GM19468 (cell line): ENCODE results near the gene FHIP2A.
"Not testable (repeated sequence)": the region's sequence is repeated elsewhere in the genome, so short reads cannot be mapped to it uniquely, and the experiment has no call there.

Experiments used
- ATAC-seq: cut with Tn5 transposase; IDR thresholded peaks from one replicate; pipeline ENCODE4 v1.9.1; 2021; ENCODE audit warnings: mild to moderate bottlenecking, moderate library complexity, moderate number of reproducible peaks; ENCODE audit not compliant: unreplicated experiment; ENCODE audit errors: extremely low read depth

Gene FHIP2A

DNA sequence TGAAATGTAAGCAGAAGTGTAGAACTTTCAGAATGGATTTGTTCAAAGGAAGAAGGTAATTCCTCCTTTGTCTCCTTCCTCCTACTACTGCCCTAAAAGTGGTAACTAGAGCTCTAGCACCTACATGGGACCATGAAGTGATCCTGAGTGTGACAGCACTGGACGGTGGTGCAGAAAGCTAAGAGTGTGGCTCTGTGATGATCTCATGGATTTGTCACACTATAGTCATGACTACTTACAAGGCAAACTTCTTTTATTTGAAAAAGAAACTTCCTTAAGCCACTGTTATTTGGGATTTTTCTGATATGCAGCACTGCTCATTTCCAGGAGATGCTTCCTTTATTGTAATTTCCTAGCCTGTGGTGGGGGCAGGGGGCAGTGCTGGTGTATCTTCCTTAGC lies 5.8 kb upstream of the FHIP2A start:
- no peak for ATAC-seq

DNA sequence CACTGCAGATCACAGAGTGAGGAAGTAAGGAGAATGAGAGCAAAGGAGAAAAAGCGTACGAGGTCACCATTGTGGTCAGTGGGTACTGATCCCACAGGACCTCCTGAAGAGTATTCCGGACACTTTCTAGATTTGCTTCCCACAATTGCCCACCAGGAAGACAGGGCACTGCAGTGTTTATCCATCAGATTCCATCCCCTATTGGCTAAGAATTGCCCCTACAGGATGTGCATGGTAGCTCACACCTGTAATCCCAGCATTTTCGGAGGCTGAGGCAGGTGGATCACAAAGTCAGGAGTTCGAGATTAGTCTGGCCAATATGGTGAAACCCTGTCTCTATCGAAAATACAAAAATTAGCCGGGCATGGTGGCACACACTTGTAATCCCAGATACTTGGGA lies 5.3 kb upstream of the FHIP2A start:
- ATAC-seq, result no peak

DNA sequence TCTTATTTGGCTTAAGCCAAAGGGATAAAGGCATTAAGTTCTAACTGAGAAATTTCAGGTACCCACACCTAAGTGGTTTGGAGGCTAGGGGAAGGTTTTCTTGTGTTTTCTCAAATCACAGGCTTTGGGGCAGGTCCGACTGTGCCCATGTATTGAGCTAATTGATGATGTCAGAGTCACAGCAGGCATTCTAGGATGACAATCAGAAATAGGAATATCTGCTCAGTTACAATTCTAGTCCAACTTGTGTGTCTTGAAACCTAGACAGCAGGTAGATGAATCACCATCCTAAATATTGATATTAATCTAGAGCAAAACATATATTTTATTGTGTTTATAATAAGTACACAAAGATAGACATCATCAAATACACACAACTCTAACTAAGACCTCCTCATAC lies 2.3 kb upstream of the FHIP2A start:
- no peak for ATAC-seq

DNA sequence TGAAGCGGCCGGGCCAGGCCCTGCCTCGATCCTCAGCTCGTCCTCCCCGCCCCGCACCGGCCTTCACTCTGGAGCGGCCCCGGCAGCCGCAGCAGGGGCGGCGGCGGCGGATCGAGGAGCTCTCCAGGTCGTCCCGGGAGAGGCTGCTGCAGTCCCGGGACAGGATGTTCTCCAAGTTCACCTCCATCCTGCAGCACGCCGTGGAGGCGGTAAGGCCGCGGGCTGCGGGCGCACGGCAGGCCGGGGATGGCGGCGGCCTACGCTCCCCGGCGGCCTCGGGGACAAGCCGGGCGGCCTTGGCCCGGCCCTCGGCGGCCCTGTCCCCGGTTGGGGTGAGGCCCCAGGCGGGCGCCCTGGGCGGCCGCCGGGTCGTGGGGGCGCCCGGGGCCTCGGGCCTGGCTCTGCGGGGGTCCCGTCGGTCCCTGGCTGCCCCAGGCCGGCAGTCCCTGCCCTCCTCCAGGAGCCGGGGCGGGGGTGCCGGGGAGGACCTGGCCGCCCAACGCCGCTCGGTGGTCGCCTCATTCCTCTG lies 399 bp downstream of the FHIP2A start:
- peak; percentile 16 for ATAC-seq

DNA sequence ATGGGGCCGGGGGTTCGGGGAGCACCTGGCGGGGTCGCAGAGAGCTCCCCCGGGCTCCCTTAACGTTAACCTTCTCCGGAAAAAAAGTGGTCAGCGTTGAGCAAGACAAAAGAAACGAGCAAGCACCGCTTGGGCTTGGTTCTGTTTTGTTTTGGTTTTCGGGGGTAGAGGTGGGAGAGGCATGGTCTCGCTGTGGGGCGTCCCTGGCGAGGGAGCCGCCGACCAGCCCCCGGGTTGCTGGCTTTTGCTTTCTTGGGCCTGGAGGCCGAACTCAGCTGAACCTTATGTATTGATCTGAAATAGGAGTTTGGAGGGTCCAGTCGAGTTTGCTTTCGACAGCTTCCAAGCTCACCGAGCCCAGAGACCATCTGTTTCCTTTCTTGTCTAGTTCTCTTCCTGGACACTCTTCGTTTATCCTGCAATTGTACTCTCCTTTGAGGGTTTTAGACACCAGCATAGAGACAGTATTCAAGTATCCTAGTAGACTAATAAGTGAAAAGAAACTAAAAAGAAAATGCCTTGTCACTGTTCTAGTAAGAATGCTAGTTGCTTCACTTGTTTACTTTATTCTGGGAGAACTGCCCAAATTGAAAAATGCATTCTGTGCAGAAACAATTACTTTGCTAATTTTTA lies 980 bp downstream of the FHIP2A start:
- ATAC-seq, result peak; percentile 3

DNA sequence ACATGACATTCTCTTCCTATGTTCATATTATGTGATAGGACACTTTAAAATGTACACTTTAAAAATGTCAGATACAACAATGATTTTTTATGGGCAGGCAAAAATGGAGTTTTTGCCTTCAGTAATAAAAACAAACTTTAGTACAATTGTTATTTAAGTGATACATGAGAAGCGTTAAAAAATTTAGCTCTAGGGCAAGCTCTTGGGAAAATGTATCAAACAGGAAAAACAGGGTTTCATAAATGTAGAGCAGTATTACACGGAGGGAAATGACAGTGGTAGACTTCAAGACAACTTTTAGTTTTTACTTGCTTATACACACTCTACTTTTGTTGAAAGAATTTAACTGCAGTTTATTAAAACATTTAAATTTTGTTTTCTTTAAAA lies 1.5 kb downstream of the FHIP2A start:
- no peak for ATAC-seq

DNA sequence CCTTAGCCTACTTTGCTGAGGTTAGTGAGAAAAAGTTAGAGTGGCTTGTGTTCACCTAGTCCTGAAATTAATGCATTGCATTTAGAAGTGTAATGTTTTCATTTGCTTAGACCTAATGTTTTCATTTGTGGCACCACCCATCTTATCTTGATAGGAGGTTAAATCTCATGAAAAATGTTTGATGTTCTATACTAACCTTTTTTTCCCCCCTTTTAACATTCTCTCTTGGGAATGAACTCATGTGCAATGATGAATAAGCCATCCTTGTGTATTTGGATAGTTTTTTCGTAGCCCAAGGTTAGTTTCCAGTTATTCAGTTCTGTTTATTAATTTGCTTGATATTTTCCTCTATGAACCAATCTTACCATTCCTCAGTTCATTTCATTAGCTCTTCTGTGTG lies 2.8 kb downstream of the FHIP2A start:
- no peak for ATAC-seq

DNA sequence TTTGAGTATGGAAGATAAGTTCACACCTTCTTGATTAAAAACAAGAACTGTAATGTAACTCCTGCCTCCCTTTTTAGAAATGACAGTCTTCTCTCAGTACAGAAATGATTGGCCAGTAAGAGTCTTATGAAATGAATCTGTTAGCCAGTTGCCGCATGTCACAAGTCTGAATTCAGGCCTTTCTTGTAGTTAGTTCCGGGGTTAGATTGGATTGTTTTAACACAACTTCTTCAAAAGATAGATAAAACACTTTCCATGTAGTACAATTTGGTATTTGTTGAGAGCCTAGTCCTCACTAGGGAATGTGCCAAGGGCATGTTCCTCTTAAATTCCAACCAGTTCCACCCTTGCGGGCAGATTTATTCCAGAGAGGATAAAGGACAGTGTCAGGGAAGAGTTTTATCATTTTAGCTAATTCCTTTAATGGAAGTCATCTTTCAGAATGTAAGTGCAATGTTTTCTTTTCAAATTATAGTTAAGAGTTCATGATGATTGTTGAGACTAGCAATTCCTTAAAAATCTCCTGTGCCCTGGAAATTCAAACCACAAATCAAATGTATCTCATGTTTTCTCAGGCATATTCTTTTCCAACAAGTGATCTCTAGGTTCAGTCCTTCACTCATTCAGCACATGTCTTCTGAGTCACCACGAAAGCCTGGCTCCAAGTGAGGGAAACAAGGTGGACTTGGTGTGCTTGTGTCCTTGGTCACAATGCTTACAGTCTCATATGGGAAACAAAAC lies 4.1 kb downstream of the FHIP2A start:
- ATAC-seq, result peak; percentile 29

DNA sequence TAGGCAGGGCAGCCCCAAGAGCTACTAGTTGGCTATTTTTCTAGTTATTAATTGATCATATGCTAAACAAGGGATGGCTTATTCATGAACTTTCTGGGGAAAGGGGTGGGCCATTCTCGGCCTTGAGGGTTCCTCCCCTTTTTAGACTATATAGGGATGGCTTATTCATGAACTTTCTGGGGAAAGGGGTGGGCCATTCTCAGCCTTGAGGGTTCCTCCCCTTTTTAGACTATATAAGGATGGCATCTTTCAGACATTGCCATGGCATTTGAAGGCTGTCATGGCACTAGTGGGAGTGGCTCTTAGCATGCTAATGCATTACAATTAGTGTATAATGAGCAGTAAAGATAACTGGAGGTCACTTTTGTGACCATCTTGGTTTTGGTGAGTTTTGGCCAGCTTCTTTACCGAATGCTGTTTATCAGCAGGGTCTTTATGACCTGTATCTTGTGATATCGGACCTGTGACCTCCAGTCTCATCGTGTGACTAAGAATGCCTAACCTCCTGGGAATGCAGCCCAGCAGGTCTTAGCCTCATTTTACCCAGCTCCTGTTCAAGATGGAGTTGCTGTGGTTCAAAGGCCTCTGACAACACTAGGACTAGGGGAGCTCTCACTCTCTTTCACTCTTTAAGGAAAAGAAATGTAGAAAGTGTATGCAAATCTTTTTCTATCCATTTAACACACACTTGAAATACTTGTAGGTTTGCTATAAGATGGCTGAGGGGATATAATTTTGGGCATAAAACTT lies 7.8 kb downstream of the FHIP2A start:
- no peak for ATAC-seq

DNA sequence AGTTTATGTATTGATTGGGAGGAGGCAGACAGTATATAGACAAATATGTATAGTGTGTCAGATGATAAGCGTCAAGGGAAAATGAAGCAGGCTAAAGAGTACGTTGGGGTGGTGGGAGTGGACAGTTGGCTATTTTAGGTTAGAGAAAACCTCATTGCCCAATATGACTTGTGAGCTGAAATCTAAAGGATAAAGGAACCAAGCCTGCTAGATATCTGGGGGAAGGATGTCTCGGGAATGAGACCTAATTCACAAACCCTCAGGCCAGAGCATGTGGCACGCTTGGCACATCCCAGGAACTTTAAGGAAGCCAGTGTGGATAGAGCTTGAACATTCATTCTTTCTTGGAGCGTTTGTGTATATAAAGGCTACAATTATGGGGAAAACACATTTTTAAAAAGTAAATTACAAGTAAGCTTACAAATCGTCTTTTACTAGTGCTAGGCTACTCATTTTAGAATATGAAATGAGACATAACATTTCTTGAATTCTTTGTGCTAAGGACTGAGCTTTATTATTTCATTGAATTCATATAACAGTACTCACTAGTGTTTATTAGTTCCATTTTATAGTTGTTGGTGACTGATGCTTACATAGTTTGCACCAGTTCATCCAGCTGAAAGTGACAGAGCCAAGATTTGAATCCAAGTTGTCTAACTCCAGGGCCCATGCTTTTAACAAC lies 9.7 kb downstream of the FHIP2A start:
- no peak for ATAC-seq

DNA sequence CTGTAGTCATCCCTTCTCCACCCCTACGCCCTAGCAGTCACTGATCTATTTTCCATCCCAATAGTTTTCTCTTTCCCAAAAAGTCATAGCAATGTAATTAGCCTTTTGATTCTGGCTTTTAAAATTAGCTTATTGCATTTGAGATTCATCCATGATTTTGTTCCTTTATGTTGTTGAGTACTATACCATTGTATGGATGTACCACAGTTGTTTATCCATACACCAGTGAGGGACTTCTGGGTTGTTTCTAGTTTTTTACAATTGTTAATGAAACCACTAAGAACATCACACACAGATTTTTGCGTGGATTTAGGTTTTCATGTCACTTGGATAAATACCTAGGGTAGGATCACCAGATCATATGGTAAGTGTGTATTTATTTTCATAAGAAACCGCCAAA lies 16.1 kb downstream of the FHIP2A start:
- no peak for ATAC-seq

DNA sequence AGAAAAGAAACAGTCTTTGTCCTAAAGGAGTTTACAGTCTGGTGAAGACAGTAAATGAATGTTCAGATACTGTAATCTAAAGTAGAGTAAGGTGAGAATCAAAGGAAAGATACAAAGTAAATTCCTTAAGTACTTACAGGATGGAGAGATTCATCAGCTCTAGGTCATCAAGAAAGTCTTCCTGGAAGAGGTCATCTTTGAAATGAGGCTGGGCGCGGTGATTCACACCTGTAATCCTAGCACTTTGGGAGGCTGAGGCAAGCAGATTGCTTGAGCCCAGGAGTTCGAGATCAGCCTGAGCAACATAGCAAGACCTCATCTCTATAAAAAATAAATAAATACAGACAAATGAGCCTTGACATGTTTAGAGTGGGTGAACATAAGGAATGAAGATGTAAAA lies 18.3 kb downstream of the FHIP2A start:
- no peak for ATAC-seq

DNA sequence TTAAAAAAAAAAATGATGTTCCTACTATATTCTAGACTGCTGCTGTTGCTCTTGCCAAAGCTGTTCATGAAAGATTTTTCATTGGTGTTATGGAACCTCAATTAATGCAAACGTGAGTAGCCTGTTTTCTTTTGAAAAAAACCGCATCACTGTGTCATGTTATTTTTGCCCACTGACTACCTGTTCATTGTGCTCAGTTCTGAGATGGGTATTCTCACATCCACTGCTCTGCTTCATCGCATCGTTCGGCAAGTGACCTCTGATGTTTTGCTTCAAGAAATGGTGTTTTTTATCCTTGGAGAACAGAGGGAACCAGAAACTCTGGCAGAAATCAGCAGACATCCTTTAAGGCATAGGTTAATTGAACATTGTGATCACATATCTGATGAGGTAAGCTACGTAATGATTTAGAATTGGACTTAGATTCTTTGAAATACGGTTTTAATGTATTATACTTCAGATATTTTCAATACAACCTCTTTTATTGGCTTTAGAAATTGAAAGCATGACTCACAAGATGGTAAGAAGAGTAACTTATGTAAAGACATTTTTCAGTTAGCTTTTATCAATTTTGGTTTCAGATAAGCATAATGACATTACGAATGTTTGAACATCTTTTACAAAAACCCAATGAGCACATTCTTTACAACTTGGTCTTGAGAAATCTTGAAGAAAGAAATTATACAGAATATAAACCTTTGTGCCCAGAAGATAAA lies 24.6 kb downstream of the FHIP2A start:
- ATAC-seq, result no peak

DNA sequence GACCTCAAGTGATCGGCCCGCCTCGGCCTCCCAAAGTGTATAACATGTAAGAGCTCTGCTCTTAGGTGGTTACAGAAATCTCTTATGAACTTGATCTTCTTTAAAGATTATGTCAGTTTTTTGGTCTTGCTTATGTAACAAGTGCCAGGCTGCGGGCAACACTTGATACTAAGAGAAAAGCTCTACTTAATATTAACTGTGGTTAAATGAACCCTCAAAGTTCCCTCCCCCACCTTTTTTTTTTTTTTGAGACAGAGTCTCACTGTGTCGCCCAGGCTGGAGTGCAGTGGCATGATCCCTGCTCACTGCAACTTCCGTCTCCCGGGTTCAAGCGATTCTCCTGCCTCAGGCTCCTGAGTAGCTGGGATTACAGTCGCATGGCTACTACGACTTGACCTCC lies 25.9 kb downstream of the FHIP2A start:
- ATAC-seq, result not testable (repeated sequence)

DNA sequence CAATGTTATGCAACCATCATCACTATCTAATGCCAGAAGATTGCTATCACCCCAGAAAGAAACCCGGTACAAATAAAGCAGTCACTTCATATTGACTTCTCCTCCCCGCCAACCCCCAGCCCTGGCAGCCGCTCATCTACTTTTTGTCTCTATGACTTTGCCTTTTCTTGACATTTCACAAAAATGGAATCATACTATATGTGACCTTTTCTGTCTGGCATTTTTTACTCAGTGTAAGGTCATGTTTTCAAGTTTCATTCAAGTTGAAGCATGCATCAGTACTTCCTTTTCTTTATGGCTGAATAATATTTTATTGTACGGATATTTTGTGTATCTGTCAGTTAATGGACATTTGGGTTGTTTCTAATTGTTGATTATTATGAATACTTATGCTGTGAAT lies 28.1 kb downstream of the FHIP2A start:
- ATAC-seq, result no peak

DNA sequence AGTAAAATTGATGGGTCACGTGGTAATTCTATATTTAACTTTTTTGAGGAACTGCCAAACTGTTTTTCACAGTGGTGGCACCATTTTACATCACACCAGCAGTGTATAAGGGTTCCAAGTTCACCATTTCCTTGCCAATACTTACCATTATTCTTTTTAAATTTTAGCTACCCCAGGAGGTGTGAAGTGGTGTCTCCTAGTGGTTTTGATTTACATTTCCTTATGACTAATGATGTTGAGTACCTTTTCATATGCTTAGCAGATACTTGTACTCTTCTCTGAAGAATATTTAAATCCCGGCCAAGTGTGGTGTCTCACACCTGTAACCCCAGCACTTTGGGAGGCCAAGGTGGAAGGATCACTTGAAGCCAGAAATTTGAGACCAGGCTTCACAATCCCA lies 28.5 kb downstream of the FHIP2A start:
- no peak for ATAC-seq

DNA sequence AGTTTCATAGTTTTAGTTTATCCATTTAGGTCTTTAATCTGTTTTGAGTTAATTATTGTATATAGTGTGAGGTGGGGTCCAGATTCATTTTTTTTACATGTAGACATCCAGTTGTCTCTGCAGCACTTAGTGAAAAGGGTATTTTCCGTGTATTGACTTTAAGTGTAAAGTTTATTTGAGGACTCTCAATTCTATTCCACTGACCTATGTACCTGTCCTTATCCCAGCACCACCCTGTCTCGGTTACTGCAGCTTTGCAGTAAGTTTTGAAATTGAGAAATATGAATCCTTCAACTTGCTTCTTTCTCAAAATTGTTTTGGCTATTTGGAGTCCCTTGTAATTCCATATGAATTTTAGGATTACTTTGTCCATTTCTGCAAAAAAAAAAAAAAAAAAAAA lies 29.8 kb downstream of the FHIP2A start:
- ATAC-seq, result no peak

DNA sequence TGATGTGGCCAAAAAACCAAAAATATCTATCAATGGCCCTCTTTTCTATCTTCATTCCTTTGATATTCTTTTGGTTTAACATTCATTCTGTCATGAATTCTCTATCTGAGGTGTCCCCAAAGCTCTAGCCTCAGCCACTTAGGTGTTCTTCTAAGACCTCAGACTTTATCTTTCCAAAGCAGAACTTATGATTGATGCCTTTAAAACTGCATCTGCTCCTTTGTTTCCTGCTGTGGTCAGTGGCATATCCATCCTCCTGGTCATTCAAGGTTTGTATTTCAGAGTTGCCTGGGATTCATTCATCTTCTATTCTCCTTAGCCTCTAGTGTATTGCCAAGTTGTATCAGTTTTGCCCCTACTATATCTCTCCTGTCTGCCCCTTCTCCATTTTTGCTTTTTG lies 30.6 kb downstream of the FHIP2A start:
- ATAC-seq, result no peak

DNA sequence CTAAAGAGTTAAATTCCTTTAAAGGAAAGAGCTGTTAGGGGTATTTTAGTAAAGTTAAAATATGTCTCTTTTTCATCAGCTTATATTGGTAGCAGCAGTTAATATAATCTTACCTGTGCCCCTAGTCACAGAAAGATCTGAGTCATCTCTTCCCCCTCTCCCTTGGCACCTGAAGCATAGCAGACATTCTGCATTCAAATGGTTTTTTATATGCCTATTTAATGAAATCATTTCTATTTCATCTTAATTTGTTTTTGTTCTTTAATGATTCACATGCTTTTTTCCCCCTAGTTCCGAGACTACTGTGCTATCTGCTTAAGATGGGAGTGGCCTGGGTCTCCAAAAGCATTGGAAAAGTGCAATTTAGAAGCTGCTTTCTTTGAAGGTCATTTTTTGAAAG lies 33.3 kb downstream of the FHIP2A start:
- ATAC-seq, result no peak
